GM19467 (cell line): ENCODE data around the gene AGAP1.

Experiments
- ATAC-seq: cut with Tn5 transposase; IDR thresholded peaks from one replicate; pipeline ENCODE4 v1.9.1; 2021; ENCODE audit warnings: mild to moderate bottlenecking, moderate library complexity; ENCODE audit not compliant: unreplicated experiment

Gene AGAP1

DNA sequence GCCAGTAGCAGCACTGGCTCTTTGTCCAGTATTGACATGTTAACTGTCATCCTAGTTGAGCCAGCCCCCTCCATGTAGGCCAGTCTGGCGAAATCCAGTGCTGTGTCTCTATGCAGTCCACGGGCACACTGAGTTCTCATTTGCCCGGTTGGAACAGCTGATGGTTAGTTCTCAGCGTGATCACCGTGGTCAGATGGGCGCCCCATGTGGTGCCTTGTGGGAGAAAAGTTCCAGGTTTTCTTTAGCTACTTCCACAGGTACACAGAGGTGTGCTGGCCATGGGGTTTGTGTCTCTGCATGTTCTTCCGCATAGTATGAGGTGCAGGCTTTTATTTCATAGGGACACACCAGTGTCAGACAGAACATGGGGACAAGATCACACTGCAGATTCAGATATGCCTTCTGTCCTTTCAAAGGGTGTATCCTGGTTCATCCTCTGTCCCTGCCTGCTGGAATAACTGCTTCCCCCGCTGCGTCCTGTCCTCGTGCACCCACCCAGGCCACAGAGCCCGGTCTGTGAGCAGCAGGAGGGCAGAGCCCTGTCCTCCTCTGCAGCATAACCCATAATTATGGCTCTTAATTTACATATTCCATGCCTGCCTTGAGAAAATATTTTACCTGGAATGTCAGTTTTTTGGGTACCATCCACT is 340.3 kb downstream of the AGAP1 start:
- ATAC-seq = no peak

DNA sequence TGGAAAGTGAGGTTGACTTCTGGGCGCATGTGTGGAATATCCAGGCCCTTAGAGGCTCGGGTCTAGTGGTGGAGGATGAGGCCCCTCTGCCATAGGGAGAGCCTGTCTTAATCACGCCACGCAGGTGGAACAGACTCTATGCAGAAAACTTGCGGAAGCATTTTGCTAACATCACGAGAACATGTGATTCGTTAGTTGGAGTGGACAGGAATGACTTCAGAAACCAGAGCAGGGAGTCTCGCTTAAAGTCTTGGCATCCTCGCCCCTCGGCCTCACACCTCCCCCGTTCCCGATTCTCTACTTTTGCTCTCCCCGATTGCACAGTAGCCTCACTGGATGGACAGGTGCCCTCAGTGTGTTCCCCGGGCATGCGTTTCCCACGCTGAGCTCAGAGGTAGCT is 340.9 kb downstream of the AGAP1 start:
- no peak for ATAC-seq

DNA sequence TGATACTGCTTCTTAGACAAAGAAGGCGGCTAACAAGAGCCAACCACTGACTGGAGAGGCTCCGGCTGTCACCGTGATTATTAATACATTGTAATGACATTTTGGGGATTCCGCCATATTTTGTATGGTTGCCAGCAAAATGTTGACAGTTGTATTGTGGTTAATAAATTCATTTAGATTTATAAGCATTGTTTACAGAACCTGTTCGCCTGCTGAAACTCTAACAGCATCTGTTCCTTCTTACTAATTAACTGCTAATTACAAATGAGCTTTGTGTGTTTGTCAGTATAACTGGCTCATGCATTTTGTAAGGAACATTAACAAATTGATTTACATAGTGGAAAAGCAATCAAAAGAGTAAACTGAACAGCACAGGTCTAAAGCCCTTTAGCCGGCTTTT is 342.0 kb downstream of the AGAP1 start:
- ATAC-seq = no peak

DNA sequence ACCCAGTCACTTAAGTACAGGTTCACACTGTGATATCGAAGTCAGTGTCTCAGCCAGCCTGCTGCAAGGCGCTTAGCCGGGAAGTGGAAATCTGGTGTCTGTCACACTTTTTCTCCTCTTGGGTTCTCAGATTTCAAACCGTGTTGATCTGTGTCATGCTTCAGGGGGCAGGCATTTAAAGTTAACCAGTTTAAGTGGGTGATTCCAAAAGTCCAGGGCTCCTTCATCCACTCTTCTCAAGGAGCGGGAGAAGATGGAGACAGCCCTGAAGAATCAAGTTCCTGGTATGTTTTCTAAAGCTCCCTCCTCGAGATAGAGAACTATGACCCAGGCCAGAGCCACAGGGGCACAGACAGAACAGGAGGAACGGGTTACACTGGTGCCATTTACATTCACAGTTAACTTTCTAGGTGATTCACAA is 342.7 kb downstream of the AGAP1 start:
- ATAC-seq = no peak

DNA sequence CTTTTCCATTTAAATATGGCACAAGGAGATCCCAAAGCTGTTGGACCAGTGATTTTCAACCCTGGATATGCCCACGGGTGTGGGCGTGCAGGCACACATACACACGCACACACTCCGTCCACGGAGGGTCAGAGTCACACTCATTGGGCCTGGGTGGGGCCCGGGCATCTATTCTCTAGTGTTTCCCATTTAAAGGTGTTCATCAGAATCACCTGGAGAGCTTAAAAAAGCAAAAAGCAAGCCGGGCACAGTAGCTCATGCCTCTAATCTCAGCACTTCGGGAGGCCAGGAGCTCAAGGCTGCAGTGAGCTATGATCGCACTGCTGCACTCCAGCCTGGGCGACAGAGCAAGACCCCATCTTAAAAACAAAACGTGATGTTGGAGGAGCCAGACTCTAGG is 345.4 kb downstream of the AGAP1 start:
- ATAC-seq = no peak

DNA sequence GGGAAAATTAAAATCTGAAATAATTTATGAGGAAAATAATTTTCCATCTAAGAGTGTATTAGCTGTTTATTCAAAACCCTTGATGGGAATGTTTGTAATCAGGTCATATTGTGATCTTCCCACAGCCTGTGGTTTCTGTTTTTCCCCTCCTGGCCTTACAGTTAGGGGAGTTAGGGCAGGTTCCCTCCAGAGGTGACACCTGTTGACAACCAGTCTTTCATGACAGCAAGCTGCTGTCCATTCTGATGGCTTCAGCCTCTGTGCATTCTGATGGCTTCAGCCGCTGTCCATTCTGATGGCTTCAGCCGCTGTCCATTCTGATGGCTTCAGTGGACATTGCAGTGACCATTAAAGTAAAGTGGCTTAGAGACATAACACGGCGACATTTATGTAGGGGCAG is 346.1 kb downstream of the AGAP1 start:
- ATAC-seq = no peak

DNA sequence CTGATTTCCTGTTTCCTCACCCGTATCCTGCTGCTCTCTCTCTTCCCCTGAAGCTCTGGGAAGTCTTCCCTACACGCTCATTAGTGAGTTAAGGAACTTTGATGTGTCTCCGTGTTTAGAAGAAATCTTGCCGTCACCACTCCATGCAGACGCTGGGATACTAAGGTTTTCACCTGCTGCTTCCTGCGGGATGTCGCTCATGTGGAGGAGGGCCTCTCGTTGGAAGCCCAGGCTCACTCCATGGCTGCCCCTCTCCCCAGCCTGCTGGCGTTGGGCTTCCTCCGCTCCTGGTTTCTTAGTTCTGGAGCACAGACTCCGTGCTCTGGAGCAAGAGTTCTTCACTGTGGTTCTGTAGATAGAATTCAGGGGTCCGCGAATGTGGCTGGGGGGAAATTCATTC is 348.0 kb downstream of the AGAP1 start:
- no peak for ATAC-seq

DNA sequence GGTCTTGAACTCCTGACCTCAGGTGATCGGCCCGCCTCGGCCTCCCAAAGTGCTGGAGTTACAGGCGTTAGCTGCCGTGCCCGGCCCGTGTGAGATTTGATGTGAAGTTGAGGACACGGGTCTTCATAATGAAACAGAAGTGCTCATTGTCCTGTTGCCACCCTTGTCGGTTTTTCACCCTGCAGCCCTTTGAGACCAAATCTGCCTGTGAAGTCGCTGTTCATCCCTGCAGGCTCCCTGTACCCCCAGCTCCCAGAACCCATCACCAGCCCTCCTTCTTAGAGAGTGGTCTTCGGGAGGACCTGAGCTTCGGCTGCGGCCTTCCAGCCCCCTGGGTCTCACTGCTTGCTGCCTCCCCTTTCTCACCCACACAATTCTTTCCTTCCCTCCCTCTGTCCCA is 349.1 kb downstream of the AGAP1 start:
- ATAC-seq = no peak

DNA sequence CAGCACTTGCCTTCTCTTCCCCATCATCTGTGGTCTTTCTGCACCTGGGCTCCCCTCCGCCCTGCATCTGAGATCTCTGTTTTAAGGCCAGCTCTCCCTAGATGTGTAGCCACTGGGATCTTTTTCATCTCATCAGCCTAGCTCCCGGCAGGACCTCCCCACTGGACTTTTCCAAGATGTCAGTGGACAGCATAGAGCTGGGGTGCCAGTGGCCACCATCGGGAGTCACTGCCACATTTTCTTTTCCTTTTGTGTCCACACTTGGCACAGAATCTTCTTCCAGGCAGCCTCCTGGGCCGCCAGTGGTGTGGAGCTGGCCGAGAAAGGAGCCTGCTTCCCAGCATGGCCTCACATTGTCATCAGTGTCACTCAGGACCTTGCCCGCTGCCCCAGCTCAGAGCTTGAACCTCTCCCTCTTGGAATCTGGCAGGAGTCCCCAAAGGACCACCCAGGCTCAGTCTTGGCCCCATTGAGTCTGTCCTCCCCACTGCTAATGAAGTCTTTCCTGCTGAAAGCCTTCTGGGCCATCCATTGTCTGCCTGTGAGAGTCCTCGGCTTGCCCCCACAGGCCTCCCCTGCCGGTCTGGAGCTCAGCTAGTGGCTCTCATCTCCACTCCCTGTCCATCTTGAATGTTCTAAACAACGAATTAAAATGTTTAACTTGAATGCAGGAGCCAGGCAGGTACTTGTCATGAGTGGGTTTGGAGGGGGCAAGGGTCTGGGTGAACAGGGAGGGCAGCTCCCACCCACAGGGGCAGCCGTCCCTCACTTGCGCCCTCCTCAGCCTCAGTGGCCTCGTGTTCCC is 349.9 kb downstream of the AGAP1 start:
- ATAC-seq = no peak

DNA sequence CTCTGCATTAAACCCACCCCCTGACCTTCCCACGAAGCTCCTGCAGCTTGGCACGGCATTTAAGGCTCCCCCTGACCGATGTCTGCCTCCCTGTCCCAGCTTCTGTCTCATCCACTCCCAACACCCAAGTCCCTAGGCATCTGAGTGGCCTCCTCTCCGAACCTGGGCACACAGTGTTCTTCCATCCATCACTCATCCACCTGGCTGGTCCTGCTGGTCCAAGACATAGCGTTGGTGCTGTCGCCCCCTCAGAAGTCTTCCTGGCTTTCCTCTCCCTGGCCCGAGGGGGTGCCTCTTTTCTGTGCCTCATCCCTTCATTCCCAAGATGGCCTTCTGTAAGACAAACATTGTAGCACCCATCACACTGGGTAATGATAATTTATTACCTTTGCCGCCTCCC is 350.7 kb downstream of the AGAP1 start:
- no peak for ATAC-seq

DNA sequence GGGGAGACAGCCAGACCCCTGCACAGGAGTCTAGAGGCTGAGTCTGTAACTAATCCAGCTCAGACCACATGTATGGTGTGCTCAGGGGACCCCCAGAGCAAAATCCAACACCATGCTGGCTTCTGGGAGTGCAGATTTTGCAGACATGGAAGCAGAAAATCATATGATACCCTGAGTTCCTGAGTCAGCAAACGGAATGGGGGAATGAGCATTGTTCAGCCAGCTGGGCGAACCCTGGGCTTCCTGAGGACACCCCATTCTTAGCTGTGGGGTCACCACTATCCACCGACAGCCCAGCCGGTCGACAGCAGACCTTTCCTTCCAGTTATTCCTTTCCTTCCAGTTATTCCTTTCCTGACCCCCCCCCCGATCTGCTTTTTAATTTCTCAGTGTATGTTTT is 351.4 kb downstream of the AGAP1 start:
- ATAC-seq = no peak

DNA sequence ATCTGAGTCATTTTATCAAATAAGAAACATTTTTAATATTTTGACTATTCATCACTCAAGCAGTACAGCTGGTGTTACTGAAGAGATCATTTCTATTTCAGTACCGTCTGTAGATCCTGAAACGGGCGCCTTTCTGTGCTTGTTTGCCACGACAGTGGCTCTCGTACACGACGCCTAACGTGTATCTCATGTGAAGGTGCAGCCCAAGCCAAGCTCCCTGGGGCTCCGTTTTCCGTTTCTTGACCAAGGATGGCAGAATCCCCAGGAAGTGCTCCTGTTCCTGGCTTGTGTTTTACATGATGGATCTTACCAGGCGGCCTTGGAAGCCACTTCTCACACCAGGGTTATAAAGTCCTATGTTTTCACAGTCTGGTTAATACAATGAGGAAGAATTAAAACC is 353.7 kb downstream of the AGAP1 start:
- ATAC-seq = no peak

DNA sequence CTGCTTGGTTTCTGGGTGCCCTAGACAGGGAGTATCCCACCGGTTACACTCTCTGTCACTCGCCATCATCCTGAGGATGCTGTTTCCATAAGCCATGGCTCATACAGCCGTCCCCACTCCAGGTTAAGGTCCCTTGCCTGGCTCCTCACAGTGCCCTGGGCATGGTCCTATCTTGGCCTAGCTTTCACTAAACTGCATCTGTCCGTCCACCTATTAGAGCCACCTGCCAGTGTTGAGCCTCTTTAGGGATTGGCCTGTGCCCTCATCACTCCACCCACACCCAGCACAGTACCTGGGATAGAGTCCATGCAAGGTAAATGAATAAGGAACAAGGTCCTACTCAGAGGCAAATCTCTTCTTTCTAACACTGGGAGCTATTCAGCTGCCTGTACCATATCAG is 354.2 kb downstream of the AGAP1 start:
- ATAC-seq = no peak

DNA sequence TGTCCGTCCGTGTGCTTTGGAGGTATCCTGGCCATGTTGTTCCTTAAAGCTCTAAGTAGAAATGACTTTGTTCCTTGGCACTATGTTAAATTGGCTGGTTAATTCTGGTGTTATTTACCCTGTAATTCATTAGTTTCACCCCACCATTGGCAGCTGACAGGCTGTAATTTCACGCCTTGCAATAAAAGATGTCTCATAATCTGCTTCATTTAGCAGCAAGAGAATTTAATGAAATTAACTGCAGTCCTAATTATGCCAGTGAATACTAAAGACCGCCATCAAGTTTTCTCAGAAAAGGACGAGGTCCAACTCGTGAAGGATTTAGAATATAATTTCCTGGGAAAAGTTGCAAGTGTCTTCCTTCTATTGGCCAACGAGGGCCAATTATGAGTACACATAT is 355.1 kb downstream of the AGAP1 start:
- ATAC-seq = no peak

DNA sequence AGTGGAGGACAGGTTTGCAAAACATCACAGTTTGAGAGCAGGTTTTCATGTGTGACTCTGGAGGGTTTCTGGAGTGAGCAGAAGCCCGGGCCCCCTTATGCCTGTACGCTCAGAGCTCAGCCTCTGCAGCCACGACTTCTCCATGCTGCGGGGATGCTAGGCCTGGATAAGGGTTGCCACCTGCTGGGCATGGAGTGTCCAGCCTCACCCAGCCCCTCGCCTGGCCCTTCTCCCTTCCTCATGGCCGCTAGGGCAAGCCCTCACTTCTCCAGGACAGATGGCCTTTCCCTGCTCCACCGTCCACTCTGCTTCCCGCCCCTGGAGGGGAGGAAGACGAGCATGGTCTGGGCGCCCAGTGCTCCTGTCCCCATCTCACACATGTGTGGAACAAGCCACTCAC is 355.6 kb downstream of the AGAP1 start:
- no peak for ATAC-seq

DNA sequence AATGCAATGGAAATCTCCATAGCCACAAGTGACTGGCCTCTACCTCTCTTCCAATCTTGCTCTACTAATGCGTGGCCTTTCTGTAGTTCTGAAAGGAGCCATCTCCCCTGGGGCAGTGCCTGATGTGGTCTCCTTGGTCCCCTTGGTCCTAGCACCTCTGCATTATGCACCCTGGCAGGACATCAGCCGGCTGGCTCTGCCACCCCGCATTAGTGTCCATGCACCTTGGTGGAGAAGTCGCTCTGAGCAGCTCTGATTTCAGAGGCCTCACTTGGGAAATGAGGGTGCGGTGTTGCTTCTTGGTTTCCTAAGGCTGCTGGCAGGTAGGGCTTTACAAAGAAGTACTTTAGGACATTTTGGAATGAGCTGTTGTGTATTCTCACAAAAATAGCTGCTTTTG is 356.4 kb downstream of the AGAP1 start:
- no peak for ATAC-seq

DNA sequence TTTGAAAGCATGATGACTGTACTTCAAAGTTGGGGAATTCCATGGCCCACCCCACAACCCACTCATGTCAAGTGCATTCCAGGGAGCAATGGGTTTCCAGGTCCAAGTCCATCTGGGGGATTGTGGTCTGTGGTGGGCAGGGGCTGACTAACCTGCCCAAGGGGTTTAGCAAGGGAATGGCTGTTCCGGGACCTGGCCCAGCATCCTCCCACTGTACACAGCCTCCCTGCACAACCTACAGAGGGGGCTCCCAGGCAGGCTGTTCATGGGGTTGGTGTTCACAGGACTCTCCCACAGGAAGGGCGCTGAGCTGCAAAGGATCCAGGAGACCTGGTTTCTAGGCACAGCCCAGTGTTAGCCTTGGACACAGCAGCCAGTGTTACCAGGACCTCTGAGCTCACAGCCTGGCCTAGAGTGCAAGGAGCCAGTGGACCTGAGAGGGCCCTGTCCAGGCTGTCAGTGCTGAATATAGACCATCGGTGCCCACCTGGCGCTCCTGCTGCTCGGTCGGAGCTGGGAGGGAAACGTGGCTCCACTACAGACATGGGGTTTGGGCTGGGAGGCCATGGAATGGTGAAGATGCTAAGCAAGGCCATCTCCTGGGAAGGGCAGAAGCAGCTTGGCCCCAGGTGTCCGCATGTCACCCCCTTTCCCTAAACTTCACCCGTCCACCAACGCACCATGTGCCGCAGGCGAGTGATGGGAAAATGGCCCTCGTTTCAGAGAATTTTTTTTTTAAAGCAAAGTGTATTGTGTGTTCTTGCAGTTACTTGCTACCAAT is 357.1 kb downstream of the AGAP1 start:
- no peak for ATAC-seq

DNA sequence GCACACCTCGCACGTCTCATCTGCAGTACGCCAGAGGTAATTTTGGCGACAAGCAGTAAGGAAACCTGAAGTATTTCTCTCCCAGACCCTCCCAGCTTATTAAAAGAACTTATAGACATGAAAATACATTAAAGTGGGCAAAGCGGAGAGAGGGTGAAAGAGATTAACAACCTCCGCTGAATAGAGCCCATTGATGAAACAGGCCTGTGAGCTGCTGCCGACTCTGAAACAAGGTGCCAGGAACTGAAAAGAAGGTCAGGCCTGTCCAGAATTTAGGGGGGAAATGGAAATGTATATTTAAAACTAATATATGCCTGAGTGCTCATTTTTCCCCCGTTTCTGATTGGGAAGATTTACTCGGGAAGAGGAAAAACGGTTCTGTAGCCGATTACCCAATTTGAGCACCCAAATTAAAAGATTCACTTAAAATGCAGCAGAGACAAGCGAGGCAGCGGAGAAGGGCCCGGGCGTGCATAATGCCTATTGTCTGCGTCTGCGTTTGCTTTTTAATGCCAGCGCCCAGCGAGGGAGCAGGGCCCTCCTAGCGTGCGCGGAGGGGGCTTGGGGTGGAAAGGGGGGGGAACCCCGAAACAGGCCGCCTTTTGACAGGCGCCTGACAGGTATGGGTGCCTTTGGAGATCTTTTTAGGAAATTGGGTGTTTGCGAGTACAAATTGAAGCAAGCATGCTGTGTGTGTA is 358.1 kb downstream of the AGAP1 start:
- no peak for ATAC-seq

DNA sequence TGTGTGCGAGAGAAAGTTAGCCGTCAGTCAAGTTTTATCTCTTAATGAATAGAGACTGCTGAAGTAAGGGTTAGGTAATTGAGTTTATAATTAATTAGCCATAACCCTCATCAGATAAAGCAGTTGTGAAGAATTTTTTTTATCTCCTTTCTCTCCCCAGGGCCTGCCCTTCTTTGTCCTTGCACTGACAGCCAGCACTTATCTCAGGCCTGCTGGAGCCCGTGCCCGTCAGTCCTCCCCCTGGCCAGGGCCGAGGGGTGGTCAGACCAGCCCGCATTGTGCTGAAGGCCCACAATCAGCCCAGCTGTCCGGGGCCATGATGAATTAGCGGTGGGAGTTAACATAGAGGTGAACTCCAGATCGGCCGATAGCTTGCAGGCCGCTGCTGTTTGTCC is 358.7 kb downstream of the AGAP1 start:
- ATAC-seq = no peak

DNA sequence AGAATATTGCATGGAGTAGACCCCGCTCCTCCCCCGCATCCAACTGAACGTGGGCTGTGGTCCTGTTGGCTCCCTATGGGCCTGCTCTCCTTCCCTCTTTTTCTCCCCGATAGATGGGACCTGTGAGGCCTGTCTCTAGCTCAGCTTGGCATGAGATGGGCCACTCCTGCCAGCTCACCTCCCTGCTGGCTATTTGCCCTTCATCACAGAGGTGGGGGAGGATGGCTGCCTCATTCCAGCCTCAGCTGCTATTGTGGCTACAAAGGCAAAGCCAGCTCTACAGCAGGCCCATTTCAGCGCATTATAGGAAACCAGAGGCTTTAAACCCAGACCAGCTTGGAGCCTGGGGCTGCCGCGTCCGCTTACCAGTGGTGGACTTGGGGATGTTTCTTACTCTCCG is 360.4 kb downstream of the AGAP1 start:
- no peak for ATAC-seq

DNA sequence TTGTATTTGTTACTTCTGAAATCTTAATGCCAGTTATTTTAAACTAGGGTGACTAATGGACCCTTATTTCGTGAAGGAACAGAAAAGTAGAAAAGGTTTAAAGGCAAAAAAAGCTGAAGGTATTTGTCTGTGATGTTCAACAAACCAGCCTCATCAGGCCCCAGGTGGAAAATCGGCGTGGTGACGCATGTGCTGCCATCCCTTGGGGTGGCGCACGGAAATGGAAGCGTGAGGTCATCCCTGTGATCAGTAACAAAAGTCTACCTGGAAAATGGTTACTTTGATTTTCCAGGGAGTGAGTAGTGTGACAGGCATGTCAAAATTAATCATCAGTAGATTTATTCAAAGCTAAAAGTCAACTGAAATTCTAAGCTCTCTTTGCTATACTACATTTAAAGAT is 361.2 kb downstream of the AGAP1 start:
- ATAC-seq = no peak
